Bronchial epithelial cell (primary cell): ENCODE results near the gene MEG3. TPM values are rescaled to one million over a fixed set of nuclear protein-coding genes. Genes with fewer than 3 reads are reported as not detected.

Experiments used
- DNase-seq: peaks from one replicate; pipeline ENCODE4 v3.0.0-alpha.2; 2010; ENCODE audit warnings: low read depth
- FAIRE-seq: peaks from 2 replicates; lab custom pipeline; 2011; peaks lifted over from hg19 to GRCh38; lab: Jason Lieb, UNC
- H3K27me3 ChIP-seq: 2 replicates; pipeline ENCODE4 v1.5.1; 2011; ENCODE audit warnings: low read length; ENCODE audit not compliant: control insufficient read depth, insufficient read depth
- H3K36me3 ChIP-seq: 2 replicates; pipeline ENCODE4 v1.5.1; 2011; ENCODE audit warnings: low read length; ENCODE audit not compliant: control insufficient read depth, insufficient read depth
- H3K4me3 ChIP-seq: 2 replicates; pipeline ENCODE4 v1.5.1; 2011; ENCODE audit warnings: mild to moderate bottlenecking, low read depth, low read length, control low read depth
- CTCF ChIP-seq: IDR thresholded peaks from 2 replicates; pipeline ENCODE4 v1.5.1; 2011; ENCODE audit warnings: mild to moderate bottlenecking, moderate library complexity, low read length, control low read depth, inconsistent platforms; ENCODE audit not compliant: insufficient read depth, severe bottlenecking
- total RNA-seq: library from RNA; depleted of rRNA; stranded (reverse); fragments of >200 nt; gene quantifications from 2 replicates; pipeline ENCODE4 v1.2.1, GENCODE V29; 2014

Gene MEG3
- total RNA-seq, 1 donor from 2014 or later: 3.7 TPM

DNA sequence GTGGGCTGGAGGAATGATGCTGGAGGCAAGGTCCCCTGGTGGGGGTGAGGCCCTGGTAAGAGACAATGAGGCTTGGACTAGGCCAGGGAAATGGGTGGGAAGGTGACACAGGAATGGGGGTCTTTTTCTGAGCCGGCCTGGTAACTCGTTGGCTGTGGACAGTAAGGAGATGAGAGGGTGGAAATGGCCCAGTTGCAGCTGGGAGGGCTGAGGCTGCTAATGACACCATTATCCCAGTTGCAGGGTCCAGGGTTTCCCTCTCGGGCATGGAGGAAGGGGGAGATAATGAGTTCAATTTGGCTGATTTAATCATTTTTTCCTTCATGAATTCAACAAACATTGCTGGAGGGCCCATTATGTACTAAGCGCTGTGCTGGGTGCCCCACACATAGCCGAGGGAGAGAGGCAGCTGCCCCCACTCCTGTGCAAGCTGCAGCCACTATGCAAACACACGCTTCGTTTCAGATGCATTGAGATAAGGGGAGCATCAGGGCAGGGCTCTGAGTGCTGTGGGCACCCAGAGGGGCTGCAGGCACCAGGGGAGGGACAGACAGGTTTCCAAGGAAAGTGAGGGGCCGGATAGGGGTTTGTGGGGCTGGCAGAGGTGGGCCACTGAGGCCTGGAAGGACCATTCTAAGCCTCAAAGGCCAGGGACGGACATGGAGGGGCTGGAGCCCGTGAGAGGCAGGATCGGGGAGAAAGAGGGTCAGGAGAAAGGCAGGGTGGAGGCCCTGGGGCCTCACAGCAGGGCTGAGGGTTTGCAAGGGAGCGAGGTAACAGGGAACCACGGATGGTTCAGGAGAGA is 43.2 kb upstream of the MEG3 start:
- DNase-seq: no peak
- no peak overlapping the region for H3K4me3 ChIP-seq
- TF ChIP-seq CTCF: no peak
- FAIRE-seq: no peak
- H3K36me3 ChIP-seq: no peaks in the 10 kb centered on the region
- H3K27me3 ChIP-seq: peaks cover 6% of the 10 kb centered on the region

- Histone ChIP-seq H3K36me3 (no peaks in the 10 kb centered on the region), H3K4me3 (no peak overlapping the region), H3K27me3 (peaks cover 6% of the 10 kb centered on the region)
- no peak for TF ChIP-seq CTCF
- FAIRE-seq (no peak), DNase-seq (peak; percentile 42)
Measured at GRCh38 chr14:100783630-100784370, 42.1 kb upstream of the MEG3 start.

GRCh38 chr14:100784523-100785337 is 41.2 kb upstream of the MEG3 start:
- no peak overlapping the region for H3K4me3 ChIP-seq
- peaks cover 6% of the 10 kb centered on the region for H3K27me3 ChIP-seq
- DNase-seq (no peak), FAIRE-seq (no peak)
- no peaks in the 10 kb centered on the region for H3K36me3 ChIP-seq
- no peak for TF ChIP-seq CTCF

DNA sequence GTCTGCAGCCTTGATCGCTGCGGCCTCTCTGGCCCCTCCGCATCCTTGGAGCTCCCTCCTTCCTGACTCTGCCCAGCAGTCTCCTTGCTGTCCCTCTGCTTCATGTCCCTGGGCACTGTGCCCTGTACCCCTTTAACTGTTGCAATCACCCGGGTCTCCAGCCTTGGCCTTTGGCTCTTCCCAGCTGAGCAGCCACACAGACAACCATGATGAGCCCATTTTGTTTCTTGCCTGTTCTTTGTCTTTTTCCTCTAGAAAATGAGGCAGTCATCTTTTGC is 40.6 kb upstream of the MEG3 start:
- no peaks in the 10 kb centered on the region for H3K36me3 ChIP-seq
- DNase-seq: no peak
- no peak for FAIRE-seq
- no peak for TF ChIP-seq CTCF
- peaks cover 6% of the 10 kb centered on the region for H3K27me3 ChIP-seq
- no peak overlapping the region for H3K4me3 ChIP-seq

DNA sequence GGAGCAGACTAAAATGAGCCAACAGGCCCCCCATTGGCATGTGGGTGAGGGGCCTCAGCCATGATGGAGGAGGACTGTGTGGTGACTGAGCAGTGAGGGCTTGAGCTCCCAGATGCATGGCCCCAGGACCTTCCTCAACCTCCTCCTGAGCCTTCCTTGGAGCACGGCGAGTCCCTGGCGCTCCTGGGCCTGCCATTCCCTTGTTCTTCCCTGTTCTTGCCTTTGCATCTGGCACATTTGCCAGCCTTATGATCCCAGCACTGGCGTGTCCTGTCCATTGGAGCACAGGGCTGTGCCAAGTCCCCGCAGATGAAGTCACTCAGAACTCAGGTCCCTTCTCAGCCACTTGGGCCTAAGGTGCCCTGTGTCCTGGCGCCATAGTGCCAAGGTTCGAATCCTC is 40.3 kb upstream of the MEG3 start:
- FAIRE-seq: no peak
- Histone ChIP-seq H3K4me3 (no peak overlapping the region), H3K36me3 (no peaks in the 10 kb centered on the region), H3K27me3 (peaks cover 6% of the 10 kb centered on the region)
- DNase-seq: no peak
- TF ChIP-seq CTCF: no peak
